ENCODE measurements around the gene RYR1. TPM values are rescaled to one million over a fixed set of nuclear protein-coding genes. Genes with fewer than 3 reads are reported as not detected.

Gene RYR1
- polyA plus RNA-seq, 3 donors: 0.76 to 2.1 (median 2.1) TPM

DNA sequence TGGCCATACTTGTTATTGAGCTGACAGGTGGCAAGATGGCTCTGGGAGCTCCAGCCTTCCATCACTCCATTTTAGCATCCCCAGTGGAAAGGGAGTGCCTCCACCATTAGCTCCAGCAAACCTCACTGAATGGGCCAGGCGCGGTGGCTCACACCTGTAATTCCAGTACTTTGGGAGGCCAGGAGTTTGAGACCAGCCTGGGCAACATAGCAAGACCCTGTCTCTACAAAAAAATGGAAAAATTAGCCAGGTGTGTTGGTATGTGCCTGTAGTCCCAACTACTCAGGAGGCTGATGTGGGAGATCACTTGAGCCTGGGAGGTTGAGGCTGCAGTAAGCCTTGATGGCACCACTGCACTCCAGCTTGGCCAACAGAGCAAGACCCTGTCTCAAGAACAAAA is 98.0 kb downstream of the RYR1 start:
- TF ChIP-seq, protein P1, sequence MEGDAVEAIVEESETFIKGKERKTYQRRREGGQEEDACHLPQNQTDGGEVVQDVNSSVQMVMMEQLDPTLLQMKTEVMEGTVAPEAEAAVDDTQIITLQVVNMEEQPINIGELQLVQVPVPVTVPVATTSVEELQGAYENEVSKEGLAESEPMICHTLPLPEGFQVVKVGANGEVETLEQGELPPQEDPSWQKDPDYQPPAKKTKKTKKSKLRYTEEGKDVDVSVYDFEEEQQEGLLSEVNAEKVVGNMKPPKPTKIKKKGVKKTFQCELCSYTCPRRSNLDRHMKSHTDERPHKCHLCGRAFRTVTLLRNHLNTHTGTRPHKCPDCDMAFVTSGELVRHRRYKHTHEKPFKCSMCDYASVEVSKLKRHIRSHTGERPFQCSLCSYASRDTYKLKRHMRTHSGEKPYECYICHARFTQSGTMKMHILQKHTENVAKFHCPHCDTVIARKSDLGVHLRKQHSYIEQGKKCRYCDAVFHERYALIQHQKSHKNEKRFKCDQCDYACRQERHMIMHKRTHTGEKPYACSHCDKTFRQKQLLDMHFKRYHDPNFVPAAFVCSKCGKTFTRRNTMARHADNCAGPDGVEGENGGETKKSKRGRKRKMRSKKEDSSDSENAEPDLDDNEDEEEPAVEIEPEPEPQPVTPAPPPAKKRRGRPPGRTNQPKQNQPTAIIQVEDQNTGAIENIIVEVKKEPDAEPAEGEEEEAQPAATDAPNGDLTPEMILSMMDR (IDR thresholded peaks at IDR 0.05): no peak
- Histone ChIP-seq H3K27ac (ENCODE audit: low read depth in 1 of 2, low read length in 2 of 2) (no peak overlapping the region), H3K27me3 (ENCODE audit: control insufficient read depth in 2 of 2, insufficient read depth in 2 of 2, low read length in 2 of 2) (peaks cover 0 to 5% of the 10 kb centered on the region in 2 donors), H2AFZ (ENCODE audit: insufficient read depth, low read depth, low read length, poor library complexity, severe bottlenecking) (no peak overlapping the region), H3K36me3 (replicated peaks in 1 of 2; ENCODE audit: control insufficient read depth in 1 of 2, insufficient read depth in 2 of 2, low read length in 2 of 2) (no peaks in the 10 kb centered on the region), H3K9ac (ENCODE audit: insufficient read depth, low read length, poor library complexity, severe bottlenecking) (no peak overlapping the region), H3K4me1 (ENCODE audit: control insufficient read depth in 1 of 2, insufficient read depth in 2 of 2, low read length in 2 of 2) (no peaks in the 10 kb centered on the region), H3K4me2 (replicated peaks; ENCODE audit: extremely low read depth, low read length, poor library complexity, severe bottlenecking) (no peak overlapping the region), H3K4me3 (replicated peaks in 1 of 3; ENCODE audit: low read depth in 2 of 3, low read length in 3 of 3) (no peak overlapping the region), H4K20me1 (ENCODE audit: insufficient read depth, low read length) (no peaks in the 10 kb centered on the region), H3K9me3 (replicated peaks in 1 of 2; ENCODE audit: control insufficient read depth in 1 of 2, insufficient read depth in 1 of 2, low read length in 2 of 2) (peaks cover 10 to 17% of the 10 kb centered on the region in 2 donors), H3K79me2 (ENCODE audit: insufficient read depth, low read length) (no peaks in the 10 kb centered on the region)
- Mint-ChIP-seq H3K9me3 (peaks cover 9 to 20% (median 16%) of the 10 kb centered on the region in 7 donors), H3K27ac (no peak overlapping the region), H3K27me3 (ENCODE audit: low read depth in 3 of 3) (peaks cover 15 to 38% (median 20%) of the 10 kb centered on the region in 3 donors), H3K36me3 (no peaks in the 10 kb centered on the region), H3K4me1 (peaks cover 9% of the 10 kb centered on the region), H3K4me3 (no peak overlapping the region)
- no CpG with 5 or more reads among the region's 2 CpGs for WGBS (ENCODE audit: insufficient coverage)
- intact Hi-C loops (cut with micrococcal nuclease): no loop called here
- no peak for DNase-seq

DNA sequence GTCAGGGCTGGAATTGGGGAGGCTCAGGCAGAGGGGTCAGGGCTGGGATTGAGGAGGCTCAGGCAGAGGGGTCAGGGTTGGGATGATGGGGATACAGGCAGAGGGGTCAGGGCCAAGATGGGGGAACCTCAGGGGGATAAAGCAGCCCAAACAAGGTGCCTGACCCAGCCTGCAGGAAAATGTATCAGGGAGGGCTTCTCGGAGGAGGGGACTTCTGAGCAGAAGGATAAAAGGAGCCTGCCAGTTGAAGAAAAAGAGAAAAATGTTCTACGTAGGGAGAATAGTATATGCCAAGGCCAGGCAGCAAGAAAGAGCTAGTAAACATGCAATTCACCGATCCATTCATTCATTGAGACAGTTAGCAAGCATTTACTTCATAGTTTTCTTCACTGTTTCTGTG is 99.4 kb downstream of the RYR1 start:
- Mint-ChIP-seq H3K27me3 (ENCODE audit: low read depth in 3 of 3) (peaks cover 11 to 35% (median 20%) of the 10 kb centered on the region in 3 donors), H3K27ac (no peak overlapping the region), H3K4me3 (no peak overlapping the region), H3K4me1 (peaks cover 4% of the 10 kb centered on the region), H3K36me3 (no peaks in the 10 kb centered on the region), H3K9me3 (peaks cover 10 to 21% (median 18%) of the 10 kb centered on the region in 7 donors)
- Histone ChIP-seq H3K27ac (ENCODE audit: low read depth in 1 of 2, low read length in 2 of 2) (no peak overlapping the region), H3K27me3 (ENCODE audit: control insufficient read depth in 2 of 2, insufficient read depth in 2 of 2, low read length in 2 of 2) (peaks cover 0 to 5% of the 10 kb centered on the region in 2 donors), H3K4me3 (replicated peaks in 1 of 3; ENCODE audit: low read depth in 2 of 3, low read length in 3 of 3) (no peak overlapping the region), H3K4me1 (ENCODE audit: control insufficient read depth in 1 of 2, insufficient read depth in 2 of 2, low read length in 2 of 2) (no peaks in the 10 kb centered on the region), H3K79me2 (ENCODE audit: insufficient read depth, low read length) (no peaks in the 10 kb centered on the region), H3K36me3 (replicated peaks in 1 of 2; ENCODE audit: control insufficient read depth in 1 of 2, insufficient read depth in 2 of 2, low read length in 2 of 2) (no peaks in the 10 kb centered on the region), H3K9me3 (replicated peaks in 1 of 2; ENCODE audit: control insufficient read depth in 1 of 2, insufficient read depth in 1 of 2, low read length in 2 of 2) (peaks cover 10 to 21% of the 10 kb centered on the region in 2 donors), H3K4me2 (replicated peaks; ENCODE audit: extremely low read depth, low read length, poor library complexity, severe bottlenecking) (no peak overlapping the region), H2AFZ (ENCODE audit: insufficient read depth, low read depth, low read length, poor library complexity, severe bottlenecking) (no peak overlapping the region), H3K9ac (ENCODE audit: insufficient read depth, low read length, poor library complexity, severe bottlenecking) (no peak overlapping the region), H4K20me1 (ENCODE audit: insufficient read depth, low read length) (no peaks in the 10 kb centered on the region)
- 95% methylated on average over 2 of the region's 3 CpGs for WGBS (ENCODE audit: insufficient coverage)
- DNase-seq: no peak
- intact Hi-C loops (cut with micrococcal nuclease): no loop called here
- TF ChIP-seq, protein P1 (IDR thresholded peaks at IDR 0.05): no peak
